Heart left ventricle (tissue), 13 donors: ENCODE results near the gene DPEP1.

Experiments
- POLR2A ChIP-seq, 2 donors: fragments of 450-650 bp; IDR thresholded peaks; one replicate each; pipeline ENCODE4 v1.6.1; 2017; ENCODE audit warnings: antibody characterized with exemption in 2 of 2, mild to moderate bottlenecking in 2 of 2, moderate library complexity in 2 of 2
- TF ChIP-seq, protein P1 (sequence below), 12 donors: fragments of 200-600 bp; sonication (generic) in 4 of 12; IDR thresholded peaks; one replicate each; pipeline versions ENCODE4 v1.5.0 to v1.8.0; 2018 to 2022; ENCODE audit warnings: antibody characterized with exemption in 12 of 12, mild to moderate bottlenecking in 5 of 12
- donor health status: ischemic (EF 13 %, LVEDD 7.1; RV severe dilation, severe dysfunction).
- donor health status: DM: no; HTN: yes; CAD: no.
- donor health status: DM: no; HTN: no; CAD: no.
- donor health status: ischemic (EF 25% LVEDD 6.9; RV normal size, moderate dysfunction).
- donor health status: ischemic (EF 25% LVEDD 5.7; RV mildly dilated, moderate dysfunction).
- donor health status: ischemic (EF 35%, LVEDD 5.7; RV mildly dilated, moderate dysfunction).
- donor health status: nonischemic (EF 11% LVEDD 7.7; RV severe dilation, severe dysfunction).
- donor health status: DM: yes; HTN: yes; CAD: no.
- donor health status: PGD.
- donor health status: ischemic (EF 29% LVEDD 5.4; RV normal size, mild dysfunction).
- donor health status: nonischemic (EF 23%, LVEDD 6.1; RV moderate dilation, normal function).

DNA sequence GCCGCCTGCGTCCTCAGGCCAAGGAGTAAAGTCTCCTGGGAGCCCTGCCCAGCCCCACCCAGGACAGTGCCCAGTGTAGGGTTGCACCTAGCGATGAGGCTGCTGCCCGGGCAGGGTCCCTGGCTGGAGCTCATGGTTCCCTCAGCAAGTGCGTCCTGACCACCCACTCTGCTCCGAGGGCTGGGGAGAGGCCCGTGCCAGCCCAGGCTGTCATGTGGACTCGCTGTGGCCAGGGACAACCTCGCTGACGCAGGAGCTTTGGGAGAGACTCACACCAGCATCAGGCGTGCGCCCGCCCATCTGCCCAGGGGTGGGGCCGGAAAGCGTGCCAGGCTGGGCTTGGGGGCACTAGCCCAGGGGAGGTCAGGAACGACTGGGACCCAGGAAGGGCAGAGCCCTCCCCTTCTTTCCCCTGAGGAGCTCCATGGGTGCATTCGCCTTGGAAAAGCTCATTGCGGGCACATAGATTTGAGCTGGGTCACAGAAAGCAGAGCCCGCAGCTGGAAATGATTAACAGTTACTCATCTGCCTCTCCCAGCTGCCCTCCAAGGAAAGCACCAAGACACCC, 19.7 kb downstream of the DPEP1 start:
- TF ChIP-seq, protein P1, sequence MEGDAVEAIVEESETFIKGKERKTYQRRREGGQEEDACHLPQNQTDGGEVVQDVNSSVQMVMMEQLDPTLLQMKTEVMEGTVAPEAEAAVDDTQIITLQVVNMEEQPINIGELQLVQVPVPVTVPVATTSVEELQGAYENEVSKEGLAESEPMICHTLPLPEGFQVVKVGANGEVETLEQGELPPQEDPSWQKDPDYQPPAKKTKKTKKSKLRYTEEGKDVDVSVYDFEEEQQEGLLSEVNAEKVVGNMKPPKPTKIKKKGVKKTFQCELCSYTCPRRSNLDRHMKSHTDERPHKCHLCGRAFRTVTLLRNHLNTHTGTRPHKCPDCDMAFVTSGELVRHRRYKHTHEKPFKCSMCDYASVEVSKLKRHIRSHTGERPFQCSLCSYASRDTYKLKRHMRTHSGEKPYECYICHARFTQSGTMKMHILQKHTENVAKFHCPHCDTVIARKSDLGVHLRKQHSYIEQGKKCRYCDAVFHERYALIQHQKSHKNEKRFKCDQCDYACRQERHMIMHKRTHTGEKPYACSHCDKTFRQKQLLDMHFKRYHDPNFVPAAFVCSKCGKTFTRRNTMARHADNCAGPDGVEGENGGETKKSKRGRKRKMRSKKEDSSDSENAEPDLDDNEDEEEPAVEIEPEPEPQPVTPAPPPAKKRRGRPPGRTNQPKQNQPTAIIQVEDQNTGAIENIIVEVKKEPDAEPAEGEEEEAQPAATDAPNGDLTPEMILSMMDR (IDR thresholded peaks at IDR 0.05): no peak
- no peak for TF ChIP-seq POLR2A (IDR thresholded peaks at IDR 0.05)
